Right renal pelvis (tissue), 4 donors: ENCODE data around the gene FAM216A. TPM values are rescaled to one million over a fixed set of nuclear protein-coding genes. Genes with fewer than 3 reads are reported as not detected.
A peak's percentile ranks its signal among the peaks of the same experiment; 100 is the strongest.
"Not testable (repeated sequence)": the region's sequence is repeated elsewhere in the genome, so short reads cannot be mapped to it uniquely, and the experiment has no call there.

Experiments used
- DNase-seq, 4 donors: peaks; one replicate each; pipeline ENCODE4 v3.0.0-alpha.2; 2013; ENCODE audit warnings: low read depth in 4 of 4, low spot score in 3 of 4, missing footprints in 1 of 4
- polyA plus RNA-seq, 4 donors: library from polyadenylated mRNA; unstranded; fragments of 120-200 nt; gene quantifications; one replicate each; pipeline ENCODE4 v1.2.1, GENCODE V29; 2013; ENCODE audit not compliant: insufficient read length in 4 of 4

FAM216A gene
- 10 to 100 TPM; 13.4 to 18.9 (median 17.1) TPM for polyA plus RNA-seq

DNA sequence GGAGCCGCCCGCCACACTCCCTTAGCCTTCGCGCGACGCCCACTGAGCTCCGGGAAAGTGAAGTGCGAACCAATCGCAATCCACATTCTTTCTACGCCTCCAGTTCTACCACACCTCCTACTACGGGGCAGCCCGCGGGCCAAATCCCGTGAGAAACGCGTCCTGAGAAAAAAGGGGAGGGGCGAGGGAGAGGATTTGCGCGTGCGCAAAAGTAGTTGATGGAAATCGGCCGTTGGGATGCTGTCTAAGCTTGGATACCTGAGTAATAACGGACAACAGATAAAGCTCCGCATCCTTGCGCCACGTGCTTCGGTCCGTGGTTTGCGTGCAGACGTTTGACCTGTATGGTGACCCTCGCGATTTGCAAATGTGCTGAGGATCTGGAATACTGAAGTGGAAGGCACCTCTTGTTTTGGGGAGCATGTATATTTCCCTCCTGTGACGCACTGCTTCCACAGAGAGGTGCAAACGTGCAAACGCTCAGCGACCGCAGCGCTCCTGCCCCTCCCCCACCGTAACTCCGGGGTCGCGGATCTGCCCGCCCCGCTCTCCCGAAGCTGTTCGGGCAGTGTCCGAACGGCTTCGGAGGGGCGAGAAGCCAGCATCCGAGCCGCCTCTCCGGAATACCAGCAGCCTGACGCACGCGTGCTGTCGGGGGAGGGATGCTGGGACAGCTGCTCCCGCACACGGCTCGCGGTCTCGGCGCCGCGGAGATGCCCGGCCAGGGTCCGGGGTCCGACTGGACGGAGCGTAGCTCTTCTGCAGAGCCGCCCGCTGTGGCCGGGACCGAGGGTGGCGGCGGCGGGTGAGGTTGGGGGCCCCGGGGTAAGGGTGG is at the start of gene FAM216A, which contains the start of gene GPN3:
Gene FAM216A (plus strand): TSS at position 632 of the 835 bp plus-strand sequence. CDS start 31 bp downstream, at position 663.
Gene GPN3 (minus strand): TSS at position 44 of the 835 bp plus-strand sequence. CDS start 54 bp downstream, outside the sequence.
- DNase-seq = peak; percentile 96 to 99 (median 97)

GRCh38 chr12:110420644-110421043 is 48.0 kb upstream of the FAM216A start:
- not testable (repeated sequence) for DNase-seq

- DNase-seq = no peak
These were observed 47.4 kb upstream of the FAM216A start for GRCh38 chr12:110421159-110421661.

GRCh38 chr12:110421701-110422100 is 46.9 kb upstream of the FAM216A start:
- DNase-seq = no peak

GRCh38 chr12:110424237-110424636 is 44.4 kb upstream of the FAM216A start:
- no peak for DNase-seq

DNA sequence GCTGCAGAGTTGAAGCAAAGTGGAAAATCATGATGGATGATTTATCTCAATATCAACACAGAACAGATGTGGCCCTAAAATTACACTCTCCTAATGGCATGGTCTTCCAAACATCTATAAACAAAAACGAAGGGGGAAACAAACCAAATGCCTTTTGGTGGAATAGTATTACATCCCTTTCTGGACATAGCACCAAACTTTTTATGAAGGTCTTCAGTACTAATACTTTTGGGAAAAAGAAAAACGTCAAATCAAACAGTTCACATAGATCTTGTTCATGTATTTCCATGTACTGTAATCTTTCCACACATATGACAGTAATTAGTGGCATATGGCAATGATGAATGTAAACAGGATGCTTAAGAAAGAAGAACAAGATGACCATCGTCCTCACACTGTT is 42.2 kb upstream of the FAM216A start:
- DNase-seq = no peak

GRCh38 chr12:110429676-110430075 is 39.0 kb upstream of the FAM216A start:
- DNase-seq = not testable (repeated sequence)

- DNase-seq = no peak
These were observed 36.6 kb upstream of the FAM216A start for GRCh38 chr12:110431957-110432587.

DNA sequence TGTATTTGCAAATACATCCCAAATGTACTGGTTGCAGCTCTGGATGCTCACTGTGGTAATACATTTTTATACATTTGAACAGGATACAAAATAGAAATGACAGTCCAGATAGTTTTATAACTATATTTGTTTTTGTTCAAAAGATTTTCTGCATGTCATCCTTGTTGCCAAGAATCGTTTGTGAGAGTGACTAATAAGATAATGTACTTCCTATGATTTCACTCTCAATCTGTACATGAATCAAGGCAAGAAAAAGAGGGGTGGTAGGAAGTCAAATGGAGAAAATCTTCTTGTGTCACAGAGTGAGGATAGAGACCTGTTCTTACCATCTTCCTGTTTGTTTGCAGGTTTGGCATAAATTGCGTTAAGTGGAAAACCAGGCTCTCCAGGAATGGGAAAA is 32.4 kb upstream of the FAM216A start:
- DNase-seq = no peak

- DNase-seq = no peak
These were observed 24.2 kb upstream of the FAM216A start for GRCh38 chr12:110444455-110444854.

DNA sequence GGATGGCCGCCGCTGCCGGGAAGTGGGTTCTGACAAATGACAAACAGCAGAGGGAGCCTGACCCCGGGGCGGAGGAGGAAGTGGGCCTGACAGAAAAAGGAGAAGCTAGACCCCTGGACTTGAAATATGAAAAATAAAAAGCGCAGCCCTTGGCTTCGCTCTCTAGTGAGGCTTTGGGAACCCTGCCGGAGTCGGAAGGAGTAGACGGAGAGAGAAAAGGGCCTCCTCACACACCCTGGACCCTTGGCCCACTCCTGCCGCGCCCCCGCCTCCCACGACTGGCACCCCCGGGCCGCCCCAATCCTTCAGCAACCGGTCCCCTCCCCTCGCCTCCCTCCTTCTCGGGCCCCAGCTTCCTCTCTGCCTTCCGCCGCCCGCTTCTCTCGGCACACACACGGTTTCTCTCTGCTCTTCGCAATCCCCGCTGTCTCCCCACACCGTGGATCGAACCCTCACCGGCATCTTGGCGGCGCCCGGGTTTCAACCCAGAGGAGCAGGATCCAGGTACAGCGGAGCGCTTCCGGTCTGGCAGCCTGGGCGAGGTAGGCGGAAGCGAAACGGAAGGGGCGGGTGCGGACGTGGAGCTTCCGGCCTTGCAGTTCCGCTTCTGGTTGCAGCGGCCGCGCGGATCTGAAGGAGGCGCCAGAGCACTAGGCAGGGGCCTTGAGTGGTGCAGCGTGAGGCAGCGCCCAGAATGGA is 18.7 kb upstream of the FAM216A start, which contains the start of gene ARPC3:
Gene ARPC3 (minus strand): TSS at position 539 of the 699 bp plus-strand sequence. CDS start 77 bp downstream, at position 462.
- peak; percentile 86 to 92 (median 88) for DNase-seq

DNA sequence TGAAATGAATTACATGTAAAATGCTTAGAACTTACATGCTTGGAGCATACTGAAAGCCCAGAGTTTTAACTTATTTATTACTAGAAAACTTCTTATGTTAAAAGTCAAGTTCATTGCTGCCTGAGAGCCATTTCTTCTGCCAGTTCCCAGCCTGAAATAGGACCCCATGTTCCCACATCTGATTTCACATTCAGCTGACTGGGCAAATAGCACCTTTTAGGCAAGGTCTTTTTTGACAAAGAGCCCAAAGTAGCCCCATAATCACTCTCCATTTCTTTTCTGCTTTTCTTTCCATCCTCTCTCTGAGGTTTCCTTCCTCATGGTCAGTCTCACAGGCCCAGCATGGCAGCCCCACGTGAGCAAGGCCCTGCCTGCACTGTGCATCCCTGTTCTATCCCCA is 17.4 kb upstream of the FAM216A start:
- no peak for DNase-seq

- DNase-seq = no peak
These were observed 14.9 kb upstream of the FAM216A start for GRCh38 chr12:110453569-110454296.

- DNase-seq = no peak
These were observed 9.9 kb upstream of the FAM216A start for GRCh38 chr12:110458756-110459155.

GRCh38 chr12:110461189-110461588 is 7.5 kb upstream of the FAM216A start:
- not testable (repeated sequence) for DNase-seq

GRCh38 chr12:110465024-110465423 is 3.6 kb upstream of the FAM216A start:
- no peak for DNase-seq

- not testable (repeated sequence) for DNase-seq
These were observed 2.9 kb upstream of the FAM216A start for GRCh38 chr12:110465765-110466164.

DNA sequence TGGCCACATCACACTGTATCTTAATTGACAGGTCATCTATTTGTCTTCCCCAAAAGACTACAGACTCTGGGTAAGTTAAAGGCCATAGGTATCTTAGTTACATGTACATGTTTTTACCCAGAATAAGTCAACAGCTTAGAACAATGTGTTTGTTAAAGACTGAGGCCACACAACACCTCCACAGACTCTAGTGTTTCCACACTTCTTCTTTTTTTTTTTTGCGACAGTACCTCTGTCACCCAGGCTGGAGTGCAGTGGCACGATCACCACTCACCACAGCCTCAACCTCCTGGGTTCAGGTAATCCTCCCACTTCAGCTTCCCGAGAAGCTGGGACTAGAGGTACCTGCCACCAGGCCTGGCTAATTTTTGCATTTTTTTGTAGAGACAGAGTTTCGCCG is 1.9 kb upstream of the FAM216A start:
- no peak for DNase-seq

- DNase-seq = no peak
These were observed 815 bp upstream of the FAM216A start for GRCh38 chr12:110467847-110468213.

- DNase-seq = no peak
These were observed 6.8 kb downstream of the FAM216A start for GRCh38 chr12:110475426-110475825.
